GM12892 (cell line): Measurements from ENCODE around the gene CAMTA1.
"Not testable (repeated sequence)": the region's sequence is repeated elsewhere in the genome, so short reads cannot be mapped to it uniquely, and the experiment has no call there.

Experiments
- POLR2A ChIP-seq: IDR thresholded peaks from 2 replicates; pipeline ENCODE4 v1.6.1; 2011; ENCODE audit warnings: low read depth, low read length, control low read depth
- POLR2AphosphoS5 ChIP-seq: IDR thresholded peaks from 2 replicates; pipeline ENCODE4 v1.6.1; 2011; ENCODE audit warnings: low read depth, low read length, control low read depth
- TAF1 ChIP-seq: IDR thresholded peaks from 2 replicates; pipeline ENCODE4 v1.6.1; 2011; ENCODE audit warnings: low read depth, mild to moderate bottlenecking, control low read depth, low read length, borderline replicate concordance

DNA sequence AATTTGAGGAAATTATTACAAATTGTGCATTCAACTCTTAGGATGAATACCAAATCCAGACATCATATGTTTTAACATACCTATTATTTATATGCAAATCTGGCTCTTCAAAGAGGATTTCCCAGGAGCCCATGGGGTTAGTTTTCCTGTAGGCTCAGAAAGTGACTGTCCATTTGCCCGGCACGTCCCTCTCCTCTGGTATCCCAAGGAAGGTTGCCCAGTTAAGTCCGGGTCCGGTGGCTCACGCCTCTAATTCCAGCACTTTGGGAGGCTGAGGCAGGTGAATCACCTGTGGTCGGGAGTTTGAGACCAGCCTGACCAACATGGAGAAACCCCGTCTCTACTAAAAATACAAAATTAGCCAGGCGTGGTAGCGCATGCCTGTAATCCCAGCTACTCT lies 594.8 kb downstream of the CAMTA1 start:
- TF ChIP-seq POLR2A, POLR2AphosphoS5, TAF1: not testable (repeated sequence)
